Measurements from ENCODE around the gene RAD54L.

- no peak for TF ChIP-seq CTCF (IDR thresholded peaks at IDR 0.05; ENCODE audit: low read depth, low read length)
- TF ChIP-seq MYC (IDR thresholded peaks at IDR 0.05; ENCODE audit: low read depth, low read length): no peak
These were observed 69.8 kb downstream of the RAD54L start for GRCh38 chr1:46317323-46317722.

Data from NB4 (cell line).